ENCODE data around the gene CYB5R2.

CYB5R2 gene

GRCh38 chr11:7636350-7636749 is 37.0 kb downstream of the CYB5R2 start:
- DNase-seq, result no peak

- no peak for DNase-seq
Observed at GRCh38 chr11:7635708-7636107, 37.6 kb downstream of the CYB5R2 start.

GRCh38 chr11:7635137-7635536 is 38.2 kb downstream of the CYB5R2 start:
- no peak for DNase-seq

- no peak for DNase-seq
Observed at GRCh38 chr11:7632211-7632610, 41.1 kb downstream of the CYB5R2 start.

- DNase-seq, result no peak
Observed at GRCh38 chr11:7630002-7630401, 43.3 kb downstream of the CYB5R2 start.

GRCh38 chr11:7628660-7629059 is 44.6 kb downstream of the CYB5R2 start:
- no peak for DNase-seq

- DNase-seq, result no peak
Observed at GRCh38 chr11:7622721-7623120, 50.6 kb downstream of the CYB5R2 start.

- no peak for DNase-seq
Observed at GRCh38 chr11:7621554-7621953, 51.7 kb downstream of the CYB5R2 start.

GRCh38 chr11:7621090-7621489 is 52.2 kb downstream of the CYB5R2 start:
- DNase-seq, result no peak

GRCh38 chr11:7619322-7619721 is 54.0 kb downstream of the CYB5R2 start:
- no peak for DNase-seq

GRCh38 chr11:7617032-7617431 is 56.3 kb downstream of the CYB5R2 start:
- no peak for DNase-seq

Data from hematopoietic multipotent progenitor cell treated with erythropoietin and hydrocortisone succinate and interleukin-3 and kit ligand, for 8 days (in vitro differentiated cells).